DND-41 (cell line): ENCODE measurements around the gene SLC4A9.
A peak's percentile ranks its signal among the peaks of the same experiment; 100 is the strongest.

ENCODE experiments used
- ATAC-seq: fragments of 200-7000 bp; cut with Tn5 transposase; 3 replicates; pipeline ENCODE4 v1.9.1; 2021; ENCODE audit warnings: low read depth; ENCODE audit not compliant: insufficient read depth
- DNase-seq: peaks from one replicate; pipeline ENCODE4 v3.0.0-alpha.2; 2020
- H2AFZ ChIP-seq: 2 replicates; pipeline ENCODE4 v1.6.0; 2012; ENCODE audit warnings: low read depth, low read length
- H3K27ac ChIP-seq: 2 replicates; pipeline ENCODE4 v1.5.1; 2012; ENCODE audit warnings: low read length, inconsistent platforms
- H3K27me3 ChIP-seq: fragments of 200-600 bp; sonication (generic); 2 replicates; pipeline ENCODE4 v1.6.0; 2012; ENCODE audit warnings: low read length, mild to moderate bottlenecking, inconsistent platforms; ENCODE audit not compliant: insufficient read depth, poor library complexity
- H3K36me3 ChIP-seq: 2 replicates; pipeline ENCODE4 v1.5.1; 2012; ENCODE audit warnings: low read length, inconsistent platforms; ENCODE audit not compliant: insufficient read depth
- H3K4me1 ChIP-seq: 2 replicates; pipeline ENCODE4 v1.5.1; 2012; ENCODE audit warnings: mild to moderate bottlenecking, low read length; ENCODE audit not compliant: insufficient read depth
- H3K4me2 ChIP-seq: 2 replicates; pipeline ENCODE4 v1.6.0; 2012; ENCODE audit warnings: mild to moderate bottlenecking, moderate library complexity, low read length, inconsistent platforms; ENCODE audit not compliant: insufficient read depth
- H3K4me3 ChIP-seq, 2 experiments: fragments of 200-600 bp in 1 of 2; shearing (Covaris generic) in 1 of 2; 2 replicates each; pipeline ENCODE4 v1.5.1; 2012 to 2016; ENCODE audit warnings: inconsistent platforms in 2 of 2, low read length in 2 of 2, mild to moderate bottlenecking in 2 of 2, low read depth in 1 of 2, moderate library complexity in 1 of 2
- H3K79me2 ChIP-seq: 2 replicates; pipeline ENCODE4 v1.6.0; 2012; ENCODE audit warnings: low read length, inconsistent platforms; ENCODE audit not compliant: insufficient read depth
- H3K9ac ChIP-seq: 2 replicates; pipeline ENCODE4 v1.6.0; 2012; ENCODE audit warnings: low read depth, mild to moderate bottlenecking, inconsistent platforms, low read length, moderate library complexity
- H3K9me3 ChIP-seq: 2 replicates; pipeline ENCODE4 v1.5.1; 2012; ENCODE audit warnings: low read length, moderate library complexity, mild to moderate bottlenecking, inconsistent platforms; ENCODE audit not compliant: insufficient read depth, severe bottlenecking
- H4K20me1 ChIP-seq: 2 replicates; pipeline ENCODE4 v1.6.0; 2012; ENCODE audit warnings: low read length; ENCODE audit not compliant: insufficient read depth
- CTCF ChIP-seq: IDR thresholded peaks from 2 replicates; pipeline ENCODE4 v1.5.1; 2012; ENCODE audit warnings: borderline replicate concordance, low read length, moderate library complexity, mild to moderate bottlenecking; ENCODE audit not compliant: poor library complexity, severe bottlenecking; ENCODE audit errors: extremely low read depth
- EZH2 ChIP-seq: IDR thresholded peaks from 3 replicates; pipeline ENCODE4 v1.6.1; 2012; ENCODE audit warnings: borderline replicate concordance, low read depth, mild to moderate bottlenecking, moderate library complexity, low read length, inconsistent platforms; ENCODE audit not compliant: severe bottlenecking

SLC4A9 gene

GRCh38 chr5:140357726-140358093 is 2.3 kb upstream of the SLC4A9 start:
- Histone ChIP-seq H3K4me3 (peak overlapping the region in 1 of 2 experiments; percentile 14; a peak in 2 of 4 replicates), H3K9ac (peak overlapping the region; percentile 2; the same call in 1 of the 2 replicates), H3K36me3 (no peaks in the 10 kb centered on the region), H3K27me3 (peaks cover 3% of the 10 kb centered on the region), H3K4me1 (peaks cover 10% of the 10 kb centered on the region), H2AFZ (peak overlapping the region; percentile 72), H3K27ac (no peak overlapping the region), H3K79me2 (no peaks in the 10 kb centered on the region), H4K20me1 (no peaks in the 10 kb centered on the region), H3K4me2 (peak overlapping the region; percentile 65), H3K9me3 (no peaks in the 10 kb centered on the region)
- peak; percentile 79 for DNase-seq
- peak; percentile 95 for ATAC-seq
- peak; percentile 92 for TF ChIP-seq CTCF
- no peak for TF ChIP-seq EZH2

- no peak for DNase-seq
- Histone ChIP-seq H3K79me2 (no peaks in the 10 kb centered on the region), H2AFZ (0 out of 2 replicates have a peak overlapping the region, but pooled peaks have one; percentile 5), H3K27ac (no peak overlapping the region), H3K4me2 (no peak overlapping the region), H3K36me3 (no peaks in the 10 kb centered on the region), H3K4me1 (peaks cover 10% of the 10 kb centered on the region), H3K27me3 (peaks cover 3% of the 10 kb centered on the region), H3K9ac (no peak overlapping the region), H3K4me3 (no peak overlapping the region), H3K9me3 (no peaks in the 10 kb centered on the region), H4K20me1 (no peaks in the 10 kb centered on the region)
- peak; percentile 23 for TF ChIP-seq CTCF
- TF ChIP-seq EZH2 = no peak
- ATAC-seq = no peak
Observed at GRCh38 chr5:140358738-140359310, 1.2 kb upstream of the SLC4A9 start.

GRCh38 chr5:140360681-140361479 is 886 bp downstream of the SLC4A9 start:
- no peak for ATAC-seq
- DNase-seq = no peak
- H3K4me3 ChIP-seq = no peak overlapping the region
- no peak overlapping the region for H3K27ac ChIP-seq
- TF ChIP-seq CTCF (no peak), EZH2 (no peak)
- H2AFZ ChIP-seq = no peak overlapping the region
- H3K27me3 ChIP-seq = peaks cover 3% of the 10 kb centered on the region
- H3K36me3 ChIP-seq = no peaks in the 10 kb centered on the region
- H4K20me1 ChIP-seq = no peaks in the 10 kb centered on the region
- H3K79me2 ChIP-seq = no peaks in the 10 kb centered on the region
- H3K9ac ChIP-seq = no peak overlapping the region
- no peak overlapping the region for H3K4me2 ChIP-seq
- no peaks in the 10 kb centered on the region for H3K9me3 ChIP-seq
- H3K4me1 ChIP-seq = peaks cover 10% of the 10 kb centered on the region
